Spleen (tissue), 11 donors: ENCODE results near the gene RGS6. TPM values are rescaled to one million over a fixed set of nuclear protein-coding genes. Genes with fewer than 3 reads are reported as not detected.

Experiments
- DNase-seq: peaks from one replicate; pipeline ENCODE4 v3.0.0-alpha.2; 2020
- H3K27ac ChIP-seq, 8 donors: fragments of 200-600 bp; sonication (generic) in 7 of 8; 1 replicate in 4 of 8; 2 replicates in 4 of 8; pipeline versions ENCODE4 v1.5.0 to v1.8.0; 2016 to 2021; ENCODE audit warnings: inconsistent platforms in 4 of 8, mild to moderate bottlenecking in 4 of 8, moderate library complexity in 1 of 8
- H3K27me3 ChIP-seq, 7 donors: fragments of 200-600 bp; sonication (generic) in 6 of 7; replicated peaks in 1 of 7; 1 replicate in 4 of 7; 2 replicates in 3 of 7; pipeline versions ENCODE4 v1.5.0 to v1.8.0; 2016 to 2021; ENCODE audit warnings: inconsistent platforms in 3 of 7, mild to moderate bottlenecking in 1 of 7
- H3K36me3 ChIP-seq, 6 donors: fragments of 200-600 bp; sonication (generic) in 5 of 6; 1 replicate in 4 of 6; 2 replicates in 2 of 6; pipeline versions ENCODE4 v1.5.0 to v1.8.0; 2016 to 2021; ENCODE audit warnings: inconsistent platforms in 2 of 6
- H3K4me1 ChIP-seq, 6 donors: fragments of 200-600 bp; sonication (generic) in 5 of 6; 1 replicate in 3 of 6; 2 replicates in 3 of 6; pipeline versions ENCODE4 v1.5.0 to v1.8.0; 2016 to 2021; ENCODE audit warnings: inconsistent platforms in 3 of 6
- H3K4me3 ChIP-seq, 8 donors: fragments of 200-600 bp; sonication (generic) in 7 of 8; 1 replicate in 4 of 8; 2 replicates in 4 of 8; pipeline versions ENCODE4 v1.5.0 to v1.8.0; 2016 to 2021; ENCODE audit warnings: inconsistent platforms in 4 of 8, mild to moderate bottlenecking in 4 of 8, moderate library complexity in 2 of 8
- H3K9me3 ChIP-seq, 8 donors: fragments of 200-600 bp; sonication (generic) in 7 of 8; 1 replicate in 4 of 8; 2 replicates in 4 of 8; pipeline versions ENCODE4 v1.5.0 to v1.8.0; 2016 to 2021; ENCODE audit warnings: inconsistent platforms in 4 of 8
- POLR2A ChIP-seq, 3 donors: fragments of 450-650 bp; IDR thresholded peaks; one replicate each; pipeline ENCODE4 v1.5.1; 2017; ENCODE audit warnings: antibody characterized with exemption in 3 of 3, mild to moderate bottlenecking in 1 of 3
- POLR2AphosphoS5 ChIP-seq, 3 donors: sonication (generic); formaldehyde crosslinking; IDR thresholded peaks; one replicate each; pipeline ENCODE4 v1.5.1; 2017; ENCODE audit warnings: antibody characterized with exemption in 3 of 3
- WGBS, 5 donors: extraction: QIAGEN DNeasy Blood & Tissue Kit in 3 of 5; methylation state at CpG; one replicate each; pipeline versions ENCODE4 v1.1.5 to v1.1.7; 2013 to 2018; 5-methylcytosine and 5-hydroxymethylcytosine counted together
- intact Hi-C: fragments of 100-400 bp; cut with DNase I; formaldehyde crosslinking; loops from one replicate; pipeline ENCODE4 v1.15.0; 2023; ENCODE audit warnings: low total_unique reads
- polyA plus RNA-seq, 3 donors: library from polyadenylated mRNA; stranded (reverse); fragments of 200-250 nt; gene quantifications; one replicate each; pipeline ENCODE4 v1.2.1, GENCODE V29; 2013
- total RNA-seq, 7 donors: library from RNA; depleted of rRNA in 3 of 7; stranded (reverse); fragments of >200 nt in 3 of 7; fragmentation: NEBNext Ultra II Directional in 4 of 7; extraction: Animal tissue kit (Norgen Biotek cat#: 25700) in 4 of 7; gene quantifications; one replicate each; pipeline versions ENCODE4 v1.1.0 to v1.2.1, GENCODE V29; 2016 to 2021
- TF ChIP-seq, protein P1 (sequence below), 11 experiments: fragments of 200-600 bp in 7 of 11; fragments of 450-650 bp in 4 of 11; sonication (generic) in 4 of 11; IDR thresholded peaks in 8 of 11; conservative IDR thresholded peaks in 3 of 11; 1 replicate in 7 of 11; 2 replicates in 4 of 11; pipeline versions ENCODE4 v1.4.0 to v1.8.0; 2016 to 2021; ENCODE audit warnings: antibody characterized with exemption in 11 of 11, inconsistent platforms in 4 of 11, mild to moderate bottlenecking in 1 of 11
- donor health status: healthy with polysubstance abuse.
- donor health status: DM: no; HTN: no; CAD: no; lungs with moderate emphysema.
- donor health status: DM: no; HTN: no; CAD: no.
- donor health status: Bipolar disorder and iron deficiency.
- donor health status: healthy.
- donor health status: DM: no; HTN: no; CAD: no.
- donor health status: DM: yes; HTN: yes; CAD: no.

RGS6 gene
- total and polyA plus RNA-seq, 10 donors = 0.20 to 8.1 (median 2.3) TPM

DNA sequence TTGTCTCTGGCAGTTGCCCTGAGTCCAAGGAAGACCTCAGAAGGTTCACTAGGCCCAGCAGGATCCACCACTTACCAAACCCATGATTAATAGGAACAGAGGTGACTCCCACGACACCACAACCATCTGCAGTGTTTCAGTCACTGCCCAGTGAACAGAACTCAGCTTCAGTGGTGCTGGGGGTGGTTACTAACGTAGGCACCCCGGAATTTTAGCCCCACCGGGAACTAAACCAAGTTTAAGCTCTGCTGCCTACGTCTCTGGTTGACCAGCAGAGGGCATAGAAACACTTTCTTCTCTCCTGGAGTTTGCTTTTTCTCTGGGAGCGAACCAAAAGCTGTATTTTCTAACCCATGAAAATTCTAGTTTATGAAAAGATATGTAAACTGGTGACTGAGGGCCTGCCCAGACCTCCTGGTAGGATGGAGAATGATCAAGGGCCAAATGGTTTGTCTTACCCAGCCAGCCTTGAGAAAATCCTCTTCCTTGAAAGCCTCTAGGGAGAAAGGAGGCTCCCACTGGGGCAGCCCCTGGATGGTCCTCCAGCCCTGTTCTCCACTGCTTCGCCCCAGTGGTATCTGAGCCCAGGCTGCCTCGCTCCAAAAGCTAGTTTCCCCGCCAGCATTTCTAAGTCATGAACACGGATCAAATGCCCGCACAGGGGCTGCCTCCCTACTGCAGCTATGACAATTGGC, 581.9 kb downstream of the RGS6 start:
- Histone ChIP-seq H3K36me3 (no peaks in the 10 kb centered on the region), H3K27ac (no peak overlapping the region), H3K9me3 (no peaks in the 10 kb centered on the region), H3K27me3 (no peaks in the 10 kb centered on the region), H3K4me3 (no peak overlapping the region), H3K4me1 (peaks cover 17 to 34% (median 27%) of the 10 kb centered on the region in 6 donors)
- TF ChIP-seq, protein P1, sequence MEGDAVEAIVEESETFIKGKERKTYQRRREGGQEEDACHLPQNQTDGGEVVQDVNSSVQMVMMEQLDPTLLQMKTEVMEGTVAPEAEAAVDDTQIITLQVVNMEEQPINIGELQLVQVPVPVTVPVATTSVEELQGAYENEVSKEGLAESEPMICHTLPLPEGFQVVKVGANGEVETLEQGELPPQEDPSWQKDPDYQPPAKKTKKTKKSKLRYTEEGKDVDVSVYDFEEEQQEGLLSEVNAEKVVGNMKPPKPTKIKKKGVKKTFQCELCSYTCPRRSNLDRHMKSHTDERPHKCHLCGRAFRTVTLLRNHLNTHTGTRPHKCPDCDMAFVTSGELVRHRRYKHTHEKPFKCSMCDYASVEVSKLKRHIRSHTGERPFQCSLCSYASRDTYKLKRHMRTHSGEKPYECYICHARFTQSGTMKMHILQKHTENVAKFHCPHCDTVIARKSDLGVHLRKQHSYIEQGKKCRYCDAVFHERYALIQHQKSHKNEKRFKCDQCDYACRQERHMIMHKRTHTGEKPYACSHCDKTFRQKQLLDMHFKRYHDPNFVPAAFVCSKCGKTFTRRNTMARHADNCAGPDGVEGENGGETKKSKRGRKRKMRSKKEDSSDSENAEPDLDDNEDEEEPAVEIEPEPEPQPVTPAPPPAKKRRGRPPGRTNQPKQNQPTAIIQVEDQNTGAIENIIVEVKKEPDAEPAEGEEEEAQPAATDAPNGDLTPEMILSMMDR (IDR thresholded peaks at IDR 0.05 in 8 of 11, conservative IDR thresholded peaks at IDR 0.05 in 3 of 11) = peak in 10 of 11 experiments; percentile 15 to 70 (median 46)
- TF ChIP-seq POLR2A (IDR thresholded peaks at IDR 0.05) = no peak
- no peak for TF ChIP-seq POLR2AphosphoS5 (IDR thresholded peaks at IDR 0.05)
- DNase-seq = no peak
- intact Hi-C loops = no loop called here
- WGBS, 5 donors = 49 to 54% (median 50%) methylated on average over 10 to 11 of the region's 11 CpGs

DNA sequence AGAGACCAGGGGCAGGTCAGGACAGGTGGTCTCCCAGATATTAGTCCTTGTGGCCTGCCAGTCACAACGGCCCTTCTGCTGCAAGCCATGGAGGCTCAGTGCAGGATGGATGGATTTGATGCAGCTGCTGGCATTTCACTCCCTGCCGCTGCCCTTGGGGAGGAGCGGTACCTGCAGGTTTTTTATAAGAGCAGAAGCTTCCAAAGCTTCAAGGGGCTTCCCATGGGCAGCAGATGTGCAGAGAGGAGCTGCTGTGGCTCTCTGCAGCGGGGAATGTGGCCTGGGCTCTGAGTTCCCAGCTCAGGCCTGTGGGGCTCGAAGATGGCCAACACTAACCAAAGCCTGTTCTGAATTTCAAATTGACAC, 582.4 kb downstream of the RGS6 start:
- H3K36me3 ChIP-seq = no peaks in the 10 kb centered on the region
- DNase-seq = no peak
- no peak overlapping the region for H3K27ac ChIP-seq
- no peak overlapping the region for H3K4me3 ChIP-seq
- TF ChIP-seq POLR2AphosphoS5 (IDR thresholded peaks at IDR 0.05) (no peak), POLR2A (IDR thresholded peaks at IDR 0.05) (no peak)
- TF ChIP-seq, protein P1 (IDR thresholded peaks at IDR 0.05 in 8 of 11, conservative IDR thresholded peaks at IDR 0.05 in 3 of 11) = no peak
- H3K9me3 ChIP-seq = peaks cover 0 to under 1% (median 0%) of the 10 kb centered on the region in 8 donors
- 78 to 91% (median 87%) methylated on average over 3 to 5 of the region's 5 CpGs for WGBS, 5 donors
- H3K4me1 ChIP-seq = peaks cover 17 to 39% (median 32%) of the 10 kb centered on the region in 6 donors
- intact Hi-C loops = no loop called here
- H3K27me3 ChIP-seq = no peaks in the 10 kb centered on the region

DNA sequence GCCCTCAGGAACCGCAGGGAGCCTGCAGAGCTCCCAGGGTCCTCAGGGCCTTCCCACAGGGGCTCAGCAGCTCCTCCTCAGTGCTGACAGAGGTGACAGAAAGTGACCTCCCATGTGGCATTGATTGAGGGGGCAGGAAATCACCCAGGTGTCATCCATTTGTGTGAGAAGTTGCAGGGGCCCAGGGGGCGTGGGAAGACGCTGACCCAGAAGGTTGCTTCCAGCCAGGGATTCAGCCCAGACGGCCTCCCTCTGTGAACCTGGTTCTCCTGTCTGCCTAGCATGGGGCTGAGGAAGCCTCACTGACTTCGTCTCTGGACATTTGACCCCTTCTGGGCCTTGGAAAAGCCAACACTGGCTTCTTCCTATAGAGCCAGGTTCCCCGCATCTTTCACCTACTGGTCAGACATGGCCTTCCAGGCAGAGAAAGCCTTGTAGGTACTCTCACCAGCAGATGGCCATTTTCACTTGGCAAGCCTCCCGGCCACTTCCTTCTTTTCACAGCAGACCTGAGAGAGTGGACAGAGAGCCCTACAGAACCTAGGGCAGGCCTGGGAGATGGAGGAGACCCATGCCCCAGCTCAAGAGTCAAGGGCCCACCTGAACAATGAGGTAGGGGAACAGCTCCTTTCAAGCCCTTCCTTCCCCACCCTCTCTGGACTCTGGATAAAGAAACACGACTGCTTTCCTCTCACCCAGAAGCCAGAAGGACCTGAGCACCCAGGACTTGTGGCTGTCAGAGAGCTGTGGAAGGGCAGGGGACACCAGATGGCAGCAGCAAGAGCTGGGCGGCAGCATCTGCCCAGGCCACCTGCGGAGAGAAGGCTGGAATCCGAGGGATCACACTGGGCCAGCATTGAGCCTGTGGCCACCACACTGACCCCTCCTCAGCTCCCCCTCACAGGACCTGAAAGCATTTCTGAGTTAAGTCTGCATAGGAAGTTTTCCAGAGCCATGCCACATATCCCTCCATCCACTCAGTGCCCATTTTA, 583.8 kb downstream of the RGS6 start:
- no peaks in the 10 kb centered on the region for H3K27me3 ChIP-seq
- H3K27ac ChIP-seq = no peak overlapping the region
- no peaks in the 10 kb centered on the region for H3K36me3 ChIP-seq
- 76 to 91% (median 80%) methylated on average over 9 to 11 of the region's 11 CpGs for WGBS, 5 donors
- intact Hi-C loops = loop anchor here (2.0 kb wide), 1 partner anchor 389 kb away; no protein-coding TSS in a partner anchor
- TF ChIP-seq POLR2A (IDR thresholded peaks at IDR 0.05) = no peak
- no peak for TF ChIP-seq POLR2AphosphoS5 (IDR thresholded peaks at IDR 0.05)
- TF ChIP-seq, protein P1 (IDR thresholded peaks at IDR 0.05 in 8 of 11, conservative IDR thresholded peaks at IDR 0.05 in 3 of 11) = no peak
- H3K4me1 ChIP-seq = peaks cover 17 to 43% (median 36%) of the 10 kb centered on the region in 6 donors
- peaks cover 0 to 13% (median 6%) of the 10 kb centered on the region in 8 donors for H3K9me3 ChIP-seq
- no peak overlapping the region for H3K4me3 ChIP-seq
- DNase-seq = no peak
